CD8-positive, alpha-beta memory T cell (primary cell): ENCODE data around the gene NFATC2. TPM values are rescaled to one million over a fixed set of nuclear protein-coding genes. Genes with fewer than 3 reads are reported as not detected.

ENCODE experiments used
- CTCF ChIA-PET: fragments of 350-600 bp; sonication (Branson Sonifier 250); formaldehyde crosslinking; loops from one replicate; lab custom pipeline; 2021; ENCODE audit warnings: antibody characterized with exemption; lab: Charles Lee
- POLR2A ChIA-PET: fragments of 350-600 bp; sonication (Branson Sonifier 250); formaldehyde crosslinking; loops from one replicate; lab custom pipeline; 2021; ENCODE audit warnings: antibody characterized with exemption; lab: Charles Lee
- DNase-seq, 5 donors: peaks; one replicate each; pipeline versions ENCODE4 v3.0.0 to v3.0.0-alpha.2; 2020 to 2022; ENCODE audit warnings: mixed read lengths in 1 of 5
- H3K27ac ChIP-seq: one replicate; pipeline ENCODE4 v1.7.0; 2013; ENCODE audit warnings: low read depth, mild to moderate bottlenecking, low read length, moderate library complexity
- H3K27me3 ChIP-seq: 2 replicates; pipeline ENCODE4 v1.7.0; 2013; ENCODE audit warnings: low read length, mild to moderate bottlenecking; ENCODE audit not compliant: insufficient read depth, poor library complexity, severe bottlenecking
- H3K36me3 ChIP-seq: 2 replicates; pipeline ENCODE4 v1.7.0; 2013; ENCODE audit warnings: mild to moderate bottlenecking, low read length, moderate library complexity; ENCODE audit not compliant: insufficient read depth
- H3K4me1 ChIP-seq: 2 replicates; pipeline ENCODE4 v1.7.0; 2013; ENCODE audit warnings: mild to moderate bottlenecking, low read length, moderate library complexity; ENCODE audit not compliant: insufficient read depth
- H3K4me3 ChIP-seq: 2 replicates; pipeline ENCODE4 v1.7.0; 2013; ENCODE audit warnings: mild to moderate bottlenecking, low read length
- H3K9me3 ChIP-seq: 2 replicates; pipeline ENCODE4 v1.7.0; 2013; ENCODE audit warnings: mild to moderate bottlenecking, low read length
- H3K27ac Mint-ChIP-seq, 8 donors: one replicate each; pipeline ENCODE4 v1.8.0; 2020 to 2021; ENCODE audit warnings: mixed read lengths in 8 of 8, mild to moderate bottlenecking in 6 of 8, inconsistent platforms in 3 of 8, moderate library complexity in 3 of 8
- H3K27me3 Mint-ChIP-seq, 2 donors: one replicate each; pipeline ENCODE4 v1.8.0; 2020 to 2021; ENCODE audit warnings: mixed read lengths in 2 of 2, mild to moderate bottlenecking in 1 of 2, moderate library complexity in 1 of 2
- H3K36me3 Mint-ChIP-seq, 3 donors: one replicate each; pipeline ENCODE4 v1.8.0; 2020 to 2021; ENCODE audit warnings: mixed read lengths in 3 of 3, inconsistent platforms in 1 of 3, mild to moderate bottlenecking in 1 of 3
- H3K4me1 Mint-ChIP-seq, 3 donors: one replicate each; pipeline ENCODE4 v1.8.0; 2020 to 2021; ENCODE audit warnings: mixed read lengths in 3 of 3, inconsistent platforms in 1 of 3, mild to moderate bottlenecking in 1 of 3
- H3K4me3 Mint-ChIP-seq, 7 donors: one replicate each; pipeline ENCODE4 v1.8.0; 2020 to 2021; ENCODE audit warnings: mixed read lengths in 7 of 7, mild to moderate bottlenecking in 6 of 7, moderate library complexity in 4 of 7, inconsistent platforms in 2 of 7
- H3K9me3 Mint-ChIP-seq, 5 donors: one replicate each; pipeline ENCODE4 v1.8.0; 2020 to 2022; ENCODE audit warnings: mixed read lengths in 5 of 5, mild to moderate bottlenecking in 3 of 5, moderate library complexity in 2 of 5, inconsistent platforms in 1 of 5
- polyA plus RNA-seq: library from polyadenylated mRNA; unstranded; fragments of 300-500 nt; fragmentation: Illumina TruSeq; gene quantifications from one replicate; pipeline ENCODE4 v1.2.3, GENCODE V29; 2021
- total RNA-seq, 2 experiments: library from RNA; stranded (reverse); gene quantifications; one replicate each; pipeline ENCODE4 v1.2.3, GENCODE V29; 2021

The NFATC2 gene
- total and polyA plus RNA-seq, 3 experiments from 2014 or later, result 52.1 to 64.4 (median 63.0) TPM

GRCh38 chr20:51536116-51537069 lies 6.1 kb downstream of the NFATC2 start:
- no peaks in the 10 kb centered on the region for H3K27me3 ChIP-seq
- no peak overlapping the region for H3K4me3 ChIP-seq
- H3K27me3 Mint-ChIP-seq, result no peaks in the 10 kb centered on the region
- ChIA-PET CTCF (interaction anchor here (1.0 to 1.6 kb wide), 5 partner anchors 9 to 59 kb away, joined by 3 to 5 read pairs (median 3); no protein-coding TSS in a partner anchor), POLR2A (no interaction called here)
- H3K4me1 Mint-ChIP-seq, result peaks cover 92 to 100% (median 99%) of the 10 kb centered on the region in 3 donors
- no peaks in the 10 kb centered on the region for H3K9me3 ChIP-seq
- peaks cover 88% of the 10 kb centered on the region for H3K4me1 ChIP-seq
- peaks cover 12 to 63% (median 22%) of the 10 kb centered on the region in 3 donors for H3K36me3 Mint-ChIP-seq
- H3K36me3 ChIP-seq, result no peaks in the 10 kb centered on the region
- H3K27ac Mint-ChIP-seq, result peak overlapping the region; percentile 82 to 100 (median 98)
- peaks cover 0 to 3% (median 0%) of the 10 kb centered on the region in 5 donors for H3K9me3 Mint-ChIP-seq
- H3K4me3 Mint-ChIP-seq, result peak overlapping the region; percentile 65 to 78 (median 73)
- no peak for DNase-seq
- no peak overlapping the region for H3K27ac ChIP-seq

GRCh38 chr20:51535674-51536073 lies 6.8 kb downstream of the NFATC2 start:
- no peaks in the 10 kb centered on the region for H3K27me3 ChIP-seq
- H3K27me3 Mint-ChIP-seq, result no peaks in the 10 kb centered on the region
- H3K9me3 Mint-ChIP-seq, result peaks cover 0 to 3% (median 0%) of the 10 kb centered on the region in 5 donors
- no peak for DNase-seq
- H3K4me3 Mint-ChIP-seq, result peak overlapping the region in 6 of 7 donors; percentile 19 to 78 (median 62)
- H3K4me1 ChIP-seq, result peaks cover 91% of the 10 kb centered on the region
- H3K9me3 ChIP-seq, result no peaks in the 10 kb centered on the region
- ChIA-PET CTCF (interaction anchor here (1.0 to 1.6 kb wide), 4 partner anchors 9 to 59 kb away, joined by 3 to 5 read pairs (median 4); no protein-coding TSS in a partner anchor), POLR2A (no interaction called here)
- peak overlapping the region; percentile 82 to 100 (median 98) for H3K27ac Mint-ChIP-seq
- H3K36me3 Mint-ChIP-seq, result peaks cover 12 to 60% (median 20%) of the 10 kb centered on the region in 3 donors
- H3K36me3 ChIP-seq, result no peaks in the 10 kb centered on the region
- H3K4me1 Mint-ChIP-seq, result peaks cover 95 to 100% (median 99%) of the 10 kb centered on the region in 3 donors
- H3K27ac ChIP-seq, result no peak overlapping the region
- no peak overlapping the region for H3K4me3 ChIP-seq

GRCh38 chr20:51535075-51535386 lies 7.5 kb downstream of the NFATC2 start:
- Histone ChIP-seq H3K4me3 (no peak overlapping the region), H3K4me1 (peaks cover 91% of the 10 kb centered on the region), H3K27me3 (no peaks in the 10 kb centered on the region), H3K36me3 (no peaks in the 10 kb centered on the region), H3K27ac (no peak overlapping the region), H3K9me3 (no peaks in the 10 kb centered on the region)
- ChIA-PET POLR2A (no interaction called here), CTCF (interaction anchor here (1.0 to 1.6 kb wide), 2 partner anchors 8 to 34 kb away, joined by 3 to 4 read pairs; no protein-coding TSS in a partner anchor)
- H3K27ac Mint-ChIP-seq, result peak overlapping the region; percentile 82 to 100 (median 98)
- H3K9me3 Mint-ChIP-seq, result peaks cover 0 to 3% (median 0%) of the 10 kb centered on the region in 5 donors
- peak overlapping the region; percentile 26 to 74 (median 59) for H3K4me3 Mint-ChIP-seq
- peaks cover 95 to 100% (median 100%) of the 10 kb centered on the region in 3 donors for H3K4me1 Mint-ChIP-seq
- peaks cover 12 to 56% (median 19%) of the 10 kb centered on the region in 3 donors for H3K36me3 Mint-ChIP-seq
- H3K27me3 Mint-ChIP-seq, result no peaks in the 10 kb centered on the region
- no peak for DNase-seq

- POLR2A ChIA-PET, result interaction anchor here (0.9 to 1.2 kb wide), 3 partner anchors 8 to 33 kb away, joined by 3 read pairs; no protein-coding TSS in a partner anchor
Measured at GRCh38 chr20:51533291-51534172, 9.0 kb downstream of the NFATC2 start.

GRCh38 chr20:51532577-51533191 lies 9.8 kb downstream of the NFATC2 start:
- H3K27me3 ChIP-seq, result no peaks in the 10 kb centered on the region
- H3K9me3 ChIP-seq, result no peaks in the 10 kb centered on the region
- no peaks in the 10 kb centered on the region for H3K9me3 Mint-ChIP-seq
- peak in 4 of 5 donors; percentile 30 to 73 (median 50) for DNase-seq
- peak overlapping the region; percentile 29 to 84 (median 62) for H3K4me3 Mint-ChIP-seq
- H3K4me1 ChIP-seq, result peaks cover 98% of the 10 kb centered on the region
- CTCF ChIA-PET, result interaction anchor here (1.3 to 2.4 kb wide), 2 partner anchors 9 to 32 kb away, joined by 6 to 8 read pairs; partner anchors contain the start of gene NFATC2
- H3K36me3 ChIP-seq, result no peaks in the 10 kb centered on the region
- no peaks in the 10 kb centered on the region for H3K27me3 Mint-ChIP-seq
- H3K4me3 ChIP-seq, result no peak overlapping the region
- peaks cover 92 to 100% (median 99%) of the 10 kb centered on the region in 3 donors for H3K4me1 Mint-ChIP-seq
- H3K27ac Mint-ChIP-seq, result peak overlapping the region; percentile 77 to 100 (median 99)
- H3K27ac ChIP-seq, result peak overlapping the region; percentile 70
- H3K36me3 Mint-ChIP-seq, result peaks cover 2 to 36% (median 7%) of the 10 kb centered on the region in 3 donors
- POLR2A ChIA-PET, result interaction anchor here (1.2 kb wide), 1 partner anchor 9 kb away, joined by 3 read pairs; no protein-coding TSS in a partner anchor

More at GRCh38 chr20:51533291-51534172, 9.0 kb downstream of the NFATC2 start:
- Histone ChIP-seq H3K9me3 (no peaks in the 10 kb centered on the region), H3K4me1 (peaks cover 93% of the 10 kb centered on the region), H3K4me3 (no peak overlapping the region), H3K36me3 (no peaks in the 10 kb centered on the region), H3K27me3 (no peaks in the 10 kb centered on the region), H3K27ac (peak overlapping the region; percentile 25)
- H3K27ac Mint-ChIP-seq, result peak overlapping the region; percentile 88 to 100 (median 99)
- no peak for DNase-seq
- H3K36me3 Mint-ChIP-seq, result peaks cover 11 to 43% (median 11%) of the 10 kb centered on the region in 3 donors
- H3K4me3 Mint-ChIP-seq, result peak overlapping the region; percentile 29 to 84 (median 62)
- peaks cover 94 to 100% (median 100%) of the 10 kb centered on the region in 3 donors for H3K4me1 Mint-ChIP-seq
- CTCF ChIA-PET, result interaction anchor here (1.0 to 2.4 kb wide), 3 partner anchors 9 to 33 kb away, joined by 3 to 8 read pairs (median 6); partner anchors contain the start of gene NFATC2
- H3K27me3 Mint-ChIP-seq, result no peaks in the 10 kb centered on the region
- peaks cover 0 to 1% (median 0%) of the 10 kb centered on the region in 5 donors for H3K9me3 Mint-ChIP-seq

GRCh38 chr20:51531712-51532456 lies 10.6 kb downstream of the NFATC2 start:
- peaks cover 98% of the 10 kb centered on the region for H3K4me1 ChIP-seq
- CTCF ChIA-PET, result interaction anchor here (1.3 to 2.4 kb wide), 2 partner anchors 10 to 31 kb away, joined by 6 to 8 read pairs; partner anchors contain the start of gene NFATC2
- no peaks in the 10 kb centered on the region for H3K36me3 ChIP-seq
- Mint-ChIP-seq H3K27ac (peak overlapping the region; percentile 77 to 100 (median 99)), H3K4me1 (peaks cover 91 to 100% (median 99%) of the 10 kb centered on the region in 3 donors), H3K4me3 (peak overlapping the region; percentile 53 to 86 (median 83)), H3K36me3 (peaks cover 0 to 32% (median 5%) of the 10 kb centered on the region in 3 donors), H3K27me3 (no peaks in the 10 kb centered on the region), H3K9me3 (no peaks in the 10 kb centered on the region)
- DNase-seq, result no peak
- H3K27me3 ChIP-seq, result no peaks in the 10 kb centered on the region
- H3K9me3 ChIP-seq, result no peaks in the 10 kb centered on the region
- H3K27ac ChIP-seq, result peak overlapping the region; percentile 70
- POLR2A ChIA-PET, result interaction anchor here (0.9 to 1.3 kb wide), 4 partner anchors 9 to 131 kb away, joined by 3 to 5 read pairs (median 4); no protein-coding TSS in a partner anchor
- H3K4me3 ChIP-seq, result no peak overlapping the region
